ENCODE results near the gene TMEM273. TPM values are rescaled to one million over a fixed set of nuclear protein-coding genes. Genes with fewer than 3 reads are reported as not detected.
A peak's percentile ranks its signal among the peaks of the same experiment; 100 is the strongest.

The TMEM273 gene
- total RNA-seq, 1 donor = not detected

DNA sequence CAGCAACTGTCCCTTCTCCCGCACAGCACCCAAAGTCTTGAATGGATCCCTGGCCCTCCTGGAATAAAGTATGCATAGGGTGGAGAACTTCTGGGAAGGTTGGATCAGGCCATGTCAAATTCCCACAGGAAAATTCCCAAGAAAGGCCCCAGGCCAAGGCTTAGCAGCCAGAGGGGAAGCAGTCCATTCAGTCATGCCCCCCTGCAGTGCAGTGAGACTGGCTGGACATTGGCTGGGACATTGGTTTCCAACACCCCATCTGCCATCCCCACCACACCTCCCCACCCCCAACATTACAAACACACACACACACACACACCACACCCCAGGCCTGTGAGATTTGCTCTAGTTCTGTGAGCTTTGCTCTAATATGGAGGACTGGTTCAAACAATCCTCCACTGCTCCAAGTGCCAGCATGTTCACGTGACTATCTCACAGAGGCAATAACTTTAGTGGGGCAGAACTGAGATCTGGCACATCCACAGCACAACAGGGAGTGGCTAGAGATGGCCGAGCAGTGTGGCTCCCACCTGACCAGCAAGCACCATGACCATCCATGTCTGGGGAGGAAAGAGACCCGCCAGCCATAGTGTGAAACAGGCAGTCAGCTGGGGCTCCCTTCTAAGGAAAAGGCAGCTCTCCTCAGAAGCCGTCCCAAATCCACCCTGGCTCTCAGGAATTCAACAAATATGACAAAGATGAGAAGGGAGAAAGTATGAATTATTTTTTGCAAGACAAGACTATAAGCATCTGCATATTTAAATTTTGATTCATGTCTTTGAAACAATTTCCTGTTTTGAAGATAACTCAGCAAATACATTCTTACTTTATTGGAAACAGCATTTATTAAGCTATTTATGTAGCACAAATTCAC, 47.6 kb downstream of the TMEM273 start:
- Histone ChIP-seq H3K4me3 (ENCODE audit: insufficient read depth, low read length) (no peak overlapping the region), H4K20me1 (ENCODE audit: insufficient read depth, low read length) (no peaks in the 10 kb centered on the region), H3K79me2 (ENCODE audit: insufficient read depth, low read length) (no peaks in the 10 kb centered on the region), H3K36me3 (ENCODE audit: insufficient read depth, low read length) (no peaks in the 10 kb centered on the region), H2AFZ (ENCODE audit: low read length) (no peak overlapping the region), H3K27me3 (ENCODE audit: insufficient read depth, low read length) (no peaks in the 10 kb centered on the region), H3K27ac (ENCODE audit: low read depth, low read length) (peak overlapping the region; percentile 98), H3K4me1 (ENCODE audit: insufficient read depth, low read length) (peaks cover 34% of the 10 kb centered on the region), H3K4me2 (ENCODE audit: insufficient read depth, low read length) (peak overlapping the region; percentile 71), H3K9me3 (ENCODE audit: low read depth, low read length) (no peaks in the 10 kb centered on the region)
- DNase-seq (ENCODE audit: insufficient read length, low spot score, missing footprints) = no peak
- TF ChIP-seq, protein P1, sequence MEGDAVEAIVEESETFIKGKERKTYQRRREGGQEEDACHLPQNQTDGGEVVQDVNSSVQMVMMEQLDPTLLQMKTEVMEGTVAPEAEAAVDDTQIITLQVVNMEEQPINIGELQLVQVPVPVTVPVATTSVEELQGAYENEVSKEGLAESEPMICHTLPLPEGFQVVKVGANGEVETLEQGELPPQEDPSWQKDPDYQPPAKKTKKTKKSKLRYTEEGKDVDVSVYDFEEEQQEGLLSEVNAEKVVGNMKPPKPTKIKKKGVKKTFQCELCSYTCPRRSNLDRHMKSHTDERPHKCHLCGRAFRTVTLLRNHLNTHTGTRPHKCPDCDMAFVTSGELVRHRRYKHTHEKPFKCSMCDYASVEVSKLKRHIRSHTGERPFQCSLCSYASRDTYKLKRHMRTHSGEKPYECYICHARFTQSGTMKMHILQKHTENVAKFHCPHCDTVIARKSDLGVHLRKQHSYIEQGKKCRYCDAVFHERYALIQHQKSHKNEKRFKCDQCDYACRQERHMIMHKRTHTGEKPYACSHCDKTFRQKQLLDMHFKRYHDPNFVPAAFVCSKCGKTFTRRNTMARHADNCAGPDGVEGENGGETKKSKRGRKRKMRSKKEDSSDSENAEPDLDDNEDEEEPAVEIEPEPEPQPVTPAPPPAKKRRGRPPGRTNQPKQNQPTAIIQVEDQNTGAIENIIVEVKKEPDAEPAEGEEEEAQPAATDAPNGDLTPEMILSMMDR (IDR thresholded peaks at IDR 0.05; ENCODE audit: extremely low read depth, low read depth, low read length) = no peak

DNA sequence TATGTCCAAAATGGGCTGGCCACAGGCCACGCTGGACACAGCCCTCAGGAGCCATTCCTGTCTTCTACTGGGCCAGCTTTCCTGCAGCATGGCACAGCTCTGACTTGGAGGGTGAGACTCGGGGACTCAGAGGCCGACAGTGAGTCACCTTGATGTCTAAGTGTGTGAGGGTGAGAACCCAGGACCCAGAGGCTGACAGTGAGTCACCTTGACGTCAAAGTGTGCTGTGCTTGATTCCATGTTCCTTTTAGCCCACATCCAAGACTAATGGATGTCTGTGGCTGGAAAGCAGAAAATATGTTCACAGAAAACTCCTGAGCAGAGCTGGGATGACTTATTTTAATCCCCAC, 48.4 kb downstream of the TMEM273 start:
- Histone ChIP-seq H2AFZ (ENCODE audit: low read length) (peak overlapping the region; percentile 5), H3K4me1 (ENCODE audit: insufficient read depth, low read length) (peaks cover 34% of the 10 kb centered on the region), H3K27me3 (ENCODE audit: insufficient read depth, low read length) (no peaks in the 10 kb centered on the region), H3K4me2 (ENCODE audit: insufficient read depth, low read length) (peak overlapping the region; percentile 71), H3K27ac (ENCODE audit: low read depth, low read length) (peak overlapping the region; percentile 98), H3K36me3 (ENCODE audit: insufficient read depth, low read length) (no peaks in the 10 kb centered on the region), H3K79me2 (ENCODE audit: insufficient read depth, low read length) (no peaks in the 10 kb centered on the region), H4K20me1 (ENCODE audit: insufficient read depth, low read length) (no peaks in the 10 kb centered on the region), H3K4me3 (ENCODE audit: insufficient read depth, low read length) (peak overlapping the region; percentile 43), H3K9me3 (ENCODE audit: low read depth, low read length) (no peaks in the 10 kb centered on the region)
- peak; percentile 96 for DNase-seq (ENCODE audit: insufficient read length, low spot score, missing footprints)
- TF ChIP-seq, protein P1 (IDR thresholded peaks at IDR 0.05; ENCODE audit: extremely low read depth, low read depth, low read length) = no peak

DNA sequence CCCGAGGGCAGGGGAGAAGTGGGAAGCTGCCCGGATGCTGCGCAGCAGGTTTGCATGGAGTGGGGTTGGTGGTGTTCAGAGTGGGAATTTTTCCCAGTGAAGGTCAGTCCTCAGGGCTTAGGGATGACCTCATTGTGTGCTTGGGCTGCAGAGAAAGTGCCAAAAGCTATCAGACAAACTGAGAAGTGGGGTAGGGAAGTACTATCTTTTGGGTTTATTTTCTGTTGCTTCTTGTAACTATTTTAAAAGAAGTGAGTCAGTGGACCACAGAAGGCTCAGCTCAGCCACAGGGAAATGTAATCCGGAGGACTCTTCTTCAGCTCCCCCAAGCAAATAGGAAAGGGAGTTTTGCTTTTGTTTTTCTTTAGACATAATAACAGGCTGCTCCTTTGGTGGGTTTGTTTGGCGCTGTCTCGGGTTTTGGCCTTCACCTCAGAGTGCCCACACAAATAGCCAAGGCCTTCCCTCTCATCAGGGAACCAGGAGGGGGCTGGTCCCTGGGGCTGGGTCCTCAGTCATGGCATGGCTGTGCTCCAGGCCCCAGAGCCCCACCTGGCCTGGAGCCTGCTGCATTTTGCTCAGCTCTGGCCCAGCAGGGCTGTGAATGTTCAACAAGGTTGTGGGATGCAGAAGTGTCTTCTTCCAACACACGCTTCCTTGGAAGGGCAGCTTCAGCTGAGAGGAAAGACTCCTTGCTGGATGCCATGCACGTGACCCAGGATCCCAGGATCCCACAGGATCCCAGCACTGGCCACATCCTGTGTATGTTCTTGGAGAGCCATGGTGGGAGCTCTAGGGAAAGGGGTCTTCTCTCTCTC, 49.0 kb downstream of the TMEM273 start:
- Histone ChIP-seq H3K79me2 (ENCODE audit: insufficient read depth, low read length) (no peaks in the 10 kb centered on the region), H2AFZ (ENCODE audit: low read length) (peak overlapping the region; percentile 5), H3K4me1 (ENCODE audit: insufficient read depth, low read length) (peaks cover 34% of the 10 kb centered on the region), H3K4me2 (ENCODE audit: insufficient read depth, low read length) (peak overlapping the region; percentile 71), H3K36me3 (ENCODE audit: insufficient read depth, low read length) (no peaks in the 10 kb centered on the region), H3K27ac (ENCODE audit: low read depth, low read length) (peak overlapping the region; percentile 98), H3K27me3 (ENCODE audit: insufficient read depth, low read length) (no peaks in the 10 kb centered on the region), H3K4me3 (ENCODE audit: insufficient read depth, low read length) (peak overlapping the region; percentile 48), H3K9me3 (ENCODE audit: low read depth, low read length) (no peaks in the 10 kb centered on the region), H4K20me1 (ENCODE audit: insufficient read depth, low read length) (no peaks in the 10 kb centered on the region)
- TF ChIP-seq, protein P1 (IDR thresholded peaks at IDR 0.05; ENCODE audit: extremely low read depth, low read depth, low read length) = no peak
- peak; percentile 93 for DNase-seq (ENCODE audit: insufficient read length, low spot score, missing footprints)
